Aorta (tissue), 5 donors: ENCODE results near the gene C2orf49. TPM values are rescaled to one million over a fixed set of nuclear protein-coding genes. Genes with fewer than 3 reads are reported as not detected.

Source experiments
- ATAC-seq: fragments of 200-7000 bp; cut with Tn5 transposase; one replicate; pipeline ENCODE4 v1.9.1; 2022; ENCODE audit warnings: moderate library complexity; ENCODE audit not compliant: low FRiP score
- DNase-seq, 2 donors: peaks; one replicate each; pipeline ENCODE4 v3.0.0-alpha.2; 2020
- H3K27ac ChIP-seq, 2 donors: one replicate each; pipeline ENCODE4 v1.5.1; 2013; ENCODE audit warnings: low read length in 2 of 2, mild to moderate bottlenecking in 2 of 2, moderate library complexity in 2 of 2, control low read depth in 1 of 2, inconsistent platforms in 1 of 2, low read depth in 1 of 2
- H3K27me3 ChIP-seq, 2 donors: one replicate each; pipeline ENCODE4 v1.6.1; 2013; ENCODE audit warnings: control low read depth in 1 of 2, low read length in 1 of 2, mild to moderate bottlenecking in 1 of 2, moderate library complexity in 1 of 2; ENCODE audit not compliant: insufficient read depth in 2 of 2, control insufficient read depth in 1 of 2
- H3K36me3 ChIP-seq, 2 donors: one replicate each; pipeline ENCODE4 v1.6.1; 2013; ENCODE audit warnings: control low read depth in 1 of 2, low read length in 1 of 2, mild to moderate bottlenecking in 1 of 2; ENCODE audit not compliant: insufficient read depth in 2 of 2, control insufficient read depth in 1 of 2
- H3K4me1 ChIP-seq, 2 donors: one replicate each; pipeline ENCODE4 v1.6.1; 2013; ENCODE audit warnings: low read length in 2 of 2, control low read depth in 1 of 2, mild to moderate bottlenecking in 1 of 2, moderate library complexity in 1 of 2; ENCODE audit not compliant: insufficient read depth in 2 of 2, control insufficient read depth in 1 of 2
- H3K4me3 ChIP-seq, 2 donors: one replicate each; pipeline ENCODE4 v1.5.1; 2013; ENCODE audit warnings: low read length in 2 of 2, control low read depth in 1 of 2, mild to moderate bottlenecking in 1 of 2
- H3K9me3 ChIP-seq: one replicate; pipeline ENCODE4 v1.6.1; 2013; ENCODE audit warnings: mild to moderate bottlenecking, low read length; ENCODE audit not compliant: control insufficient read depth
- WGBS, 2 donors: extraction: QIAGEN DNeasy Blood & Tissue Kit; methylation state at CpG; one replicate each; pipeline ENCODE4 v1.1.7; 2013; 5-methylcytosine and 5-hydroxymethylcytosine counted together
- intact Hi-C, 2 donors: fragments of 100-400 bp; cut with DNase I; formaldehyde crosslinking; loops; one replicate each; pipeline versions ENCODE4 v1.14.2 to v1.15.0; 2022
- polyA plus RNA-seq, 2 donors: library from polyadenylated mRNA; stranded (reverse); fragments of 200-250 nt; gene quantifications; one replicate each; pipeline ENCODE4 v1.2.3, GENCODE V29; 2013
- total RNA-seq, 2 donors: library from RNA; stranded (reverse); fragmentation: NEBNext Ultra II Directional; extraction: Animal tissue kit (Norgen Biotek cat#: 25700); gene quantifications; one replicate each; pipeline ENCODE4 v1.2.1, GENCODE V29; 2021
- donor health status: healthy with polysubstance abuse.
- donor health status: Bipolar disorder and iron deficiency.
- donor health status: DM: no; HTN: no; CAD: no.
- donor health status: DM: no; HTN: no; CAD: no.
- donor health status: DM: yes; HTN: yes; CAD: no.

Gene C2orf49
- total and polyA plus RNA-seq, 4 donors = 10.9 to 20.8 (median 12.8) TPM

DNA sequence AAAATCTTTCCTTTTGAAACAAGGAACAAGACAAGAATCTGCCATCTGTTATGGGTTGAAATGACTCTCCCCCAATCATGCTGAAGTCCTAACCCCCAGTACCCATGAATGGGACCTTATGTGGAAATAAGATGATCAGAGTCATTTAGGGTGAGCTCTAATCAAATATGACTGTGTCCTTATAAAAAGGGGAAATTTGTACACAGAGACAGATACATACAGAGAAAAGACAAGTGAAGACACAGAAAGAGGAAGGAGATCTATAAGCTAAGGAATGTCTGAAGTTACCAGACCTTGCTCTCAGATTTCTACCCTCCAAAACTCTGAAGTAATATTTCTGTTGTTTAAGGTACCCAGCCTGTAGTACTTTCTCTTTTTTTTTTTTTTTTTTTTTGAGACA is 23.5 kb upstream of the C2orf49 start:
- Histone ChIP-seq H3K9me3 (no peaks in the 10 kb centered on the region), H3K4me3 (no peak overlapping the region), H3K36me3 (no peaks in the 10 kb centered on the region), H3K27ac (no peak overlapping the region), H3K27me3 (no peaks in the 10 kb centered on the region), H3K4me1 (no peaks in the 10 kb centered on the region)
- intact Hi-C loops = no loop called here
- DNase-seq = no peak
- no peak for ATAC-seq

GRCh38 chr2:105315314-105315713 is 22.0 kb upstream of the C2orf49 start:
- no peak for ATAC-seq
- no peak overlapping the region for H3K4me3 ChIP-seq
- intact Hi-C loops = no loop called here
- 89 to 93% methylated on average over 3 of the region's 3 CpGs for WGBS, 2 donors
- DNase-seq = no peak
- no peaks in the 10 kb centered on the region for H3K4me1 ChIP-seq
- no peaks in the 10 kb centered on the region for H3K27me3 ChIP-seq
- H3K27ac ChIP-seq = no peak overlapping the region
- H3K36me3 ChIP-seq = no peaks in the 10 kb centered on the region
- H3K9me3 ChIP-seq = no peaks in the 10 kb centered on the region

GRCh38 chr2:105317937-105318336 is 19.4 kb upstream of the C2orf49 start:
- Histone ChIP-seq H3K9me3 (no peaks in the 10 kb centered on the region), H3K36me3 (no peaks in the 10 kb centered on the region), H3K4me1 (peaks cover 0 to 1% of the 10 kb centered on the region in 2 donors), H3K4me3 (no peak overlapping the region), H3K27ac (no peak overlapping the region), H3K27me3 (no peaks in the 10 kb centered on the region)
- intact Hi-C loops = no loop called here
- ATAC-seq (no peak), DNase-seq (no peak)
- WGBS, 2 donors = 97 to 99% methylated on average over 3 of the region's 3 CpGs

DNA sequence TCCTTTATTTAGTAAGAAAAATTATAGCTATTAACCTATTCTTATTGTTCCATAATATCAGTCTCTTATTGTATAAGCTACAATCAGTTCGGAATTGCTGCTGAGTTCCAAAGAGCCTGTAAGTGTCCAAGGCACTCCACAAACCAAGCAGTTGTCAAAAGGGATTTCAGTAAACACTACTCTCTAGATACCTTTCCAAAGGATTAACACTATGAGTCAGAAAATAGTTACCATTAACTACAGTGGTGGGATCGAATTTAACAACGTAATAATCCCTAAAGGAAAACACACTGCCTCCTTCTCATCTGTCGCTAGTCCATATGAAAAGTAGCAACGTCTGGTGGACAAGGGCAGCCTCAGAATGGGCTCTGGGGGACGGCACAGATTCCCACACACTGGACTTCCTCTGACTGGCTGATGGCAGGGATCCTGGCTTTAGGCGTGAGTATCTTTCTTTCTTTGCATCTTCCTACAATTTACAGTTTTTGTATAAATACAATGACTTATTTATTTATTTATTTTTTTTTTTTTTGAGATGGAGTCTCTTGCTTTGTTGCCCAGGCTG is 16.6 kb upstream of the C2orf49 start:
- peaks cover 1 to 2% of the 10 kb centered on the region in 2 donors for H3K4me1 ChIP-seq
- H3K36me3 ChIP-seq = no peaks in the 10 kb centered on the region
- H3K27me3 ChIP-seq = no peaks in the 10 kb centered on the region
- ATAC-seq (no peak), DNase-seq (no peak)
- no peaks in the 10 kb centered on the region for H3K9me3 ChIP-seq
- H3K4me3 ChIP-seq = no peak overlapping the region
- 72 to 86% methylated on average over 7 of the region's 7 CpGs for WGBS, 2 donors
- intact Hi-C loops = no loop called here
- no peak overlapping the region for H3K27ac ChIP-seq

GRCh38 chr2:105321875-105322646 is 15.3 kb upstream of the C2orf49 start:
- intact Hi-C loops = no loop called here
- no peak overlapping the region for H3K27ac ChIP-seq
- 84 to 86% methylated on average over 3 of the region's 3 CpGs for WGBS, 2 donors
- DNase-seq (no peak), ATAC-seq (no peak)
- no peaks in the 10 kb centered on the region for H3K9me3 ChIP-seq
- H3K4me3 ChIP-seq = no peak overlapping the region
- peaks cover 1 to 2% of the 10 kb centered on the region in 2 donors for H3K4me1 ChIP-seq
- H3K36me3 ChIP-seq = peaks cover 0 to 2% of the 10 kb centered on the region in 2 donors
- H3K27me3 ChIP-seq = no peaks in the 10 kb centered on the region

- peaks cover 0 to 2% of the 10 kb centered on the region in 2 donors for H3K36me3 ChIP-seq
- 65 to 68% methylated on average over 5 of the region's 5 CpGs for WGBS, 2 donors
- ATAC-seq (no peak), DNase-seq (peak in 1 of 2 donors; percentile 38)
- no peak overlapping the region for H3K4me3 ChIP-seq
- H3K27ac ChIP-seq = no peak overlapping the region
- H3K9me3 ChIP-seq = no peaks in the 10 kb centered on the region
- peaks cover 1 to 2% of the 10 kb centered on the region in 2 donors for H3K4me1 ChIP-seq
- no peaks in the 10 kb centered on the region for H3K27me3 ChIP-seq
- intact Hi-C loops = no loop called here
Observed at GRCh38 chr2:105323111-105323510, 14.2 kb upstream of the C2orf49 start.

GRCh38 chr2:105324101-105324500 is 13.2 kb upstream of the C2orf49 start:
- intact Hi-C loops = no loop called here
- Histone ChIP-seq H3K4me3 (no peak overlapping the region), H3K9me3 (no peaks in the 10 kb centered on the region), H3K36me3 (peaks cover 0 to 2% of the 10 kb centered on the region in 2 donors), H3K27me3 (no peaks in the 10 kb centered on the region), H3K27ac (no peak overlapping the region), H3K4me1 (peaks cover 1 to 2% of the 10 kb centered on the region in 2 donors)
- 78 to 87% methylated on average over 4 of the region's 4 CpGs for WGBS, 2 donors
- DNase-seq (no peak), ATAC-seq (no peak)

DNA sequence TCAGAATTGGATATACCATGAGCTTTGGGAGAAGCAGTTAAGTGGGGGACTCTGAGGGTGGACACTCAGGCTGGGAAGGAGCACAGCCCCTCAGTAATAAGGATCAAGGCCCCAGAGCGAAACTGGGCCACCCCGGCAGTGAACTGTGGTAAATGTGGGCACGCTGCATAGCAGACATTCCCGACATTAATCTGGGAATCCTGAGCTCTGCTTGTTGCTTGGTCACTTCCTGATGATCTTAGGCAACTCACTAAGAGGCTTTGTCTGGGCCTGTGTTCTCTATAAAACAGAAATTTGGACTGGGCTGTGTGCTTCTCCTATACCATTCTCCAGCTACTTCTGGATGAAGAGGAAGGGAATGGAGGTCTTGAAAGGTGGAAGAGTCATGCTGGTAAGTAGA is 12.6 kb upstream of the C2orf49 start:
- no peak for ATAC-seq
- intact Hi-C loops = no loop called here
- H3K27me3 ChIP-seq = no peaks in the 10 kb centered on the region
- H3K9me3 ChIP-seq = no peaks in the 10 kb centered on the region
- H3K4me1 ChIP-seq = peaks cover 1 to 2% of the 10 kb centered on the region in 2 donors
- no peak overlapping the region for H3K27ac ChIP-seq
- DNase-seq = no peak
- H3K4me3 ChIP-seq = no peak overlapping the region
- H3K36me3 ChIP-seq = peaks cover 0 to 2% of the 10 kb centered on the region in 2 donors
- 82 to 85% methylated on average over 4 of the region's 4 CpGs for WGBS, 2 donors

DNA sequence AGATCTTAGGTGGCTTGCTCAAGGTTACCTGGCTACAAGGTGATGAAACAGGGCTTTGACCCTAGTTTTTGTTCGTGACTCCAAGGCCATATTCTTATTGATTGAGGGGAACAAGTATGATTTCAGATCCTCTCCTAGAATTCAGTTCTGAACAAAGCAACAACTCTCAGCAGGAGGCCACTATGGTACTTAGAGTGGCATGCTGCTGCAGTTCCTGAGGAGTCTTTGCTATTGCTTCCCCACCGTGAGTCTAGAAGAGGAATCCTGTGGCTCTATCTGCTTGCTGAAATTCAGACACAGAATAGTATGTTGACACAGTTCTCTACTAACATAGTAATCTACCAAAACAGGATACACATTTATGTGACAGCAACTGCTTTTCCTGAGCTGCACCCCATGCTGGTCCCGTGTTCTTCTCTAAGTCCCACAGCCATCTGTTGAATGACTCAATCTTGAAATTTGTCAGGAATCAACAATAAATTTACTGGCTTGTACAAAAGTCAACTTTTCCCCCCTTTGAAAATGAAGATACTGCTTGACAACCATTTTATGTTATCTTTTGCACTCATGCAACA is 11.9 kb upstream of the C2orf49 start:
- peaks cover 0 to 2% of the 10 kb centered on the region in 2 donors for H3K36me3 ChIP-seq
- intact Hi-C loops = no loop called here
- no peak for ATAC-seq
- WGBS, 2 donors = 75 to 87% methylated on average over 3 of the region's 3 CpGs
- DNase-seq = no peak
- H3K27me3 ChIP-seq = no peaks in the 10 kb centered on the region
- H3K9me3 ChIP-seq = no peaks in the 10 kb centered on the region
- peaks cover 1 to 2% of the 10 kb centered on the region in 2 donors for H3K4me1 ChIP-seq
- H3K27ac ChIP-seq = no peak overlapping the region
- H3K4me3 ChIP-seq = no peak overlapping the region
